Lung (tissue), 12 donors: ENCODE results near the gene TMEM272. TPM values are rescaled to one million over a fixed set of nuclear protein-coding genes. Genes with fewer than 3 reads are reported as not detected.

ENCODE experiments used
- ATAC-seq: fragments of 200-7000 bp; cut with Tn5 transposase; one replicate; pipeline ENCODE4 v1.9.1; 2020; ENCODE audit warnings: moderate number of reproducible peaks; ENCODE audit not compliant: insufficient read depth, low FRiP score
- DNase-seq, 3 donors: peaks; one replicate each; pipeline ENCODE4 v3.0.0-alpha.2; 2013 to 2017
- H3K27ac ChIP-seq, 2 donors: one replicate each; pipeline ENCODE4 v1.5.1; 2013; ENCODE audit warnings: mild to moderate bottlenecking in 2 of 2, moderate library complexity in 2 of 2, control low read depth in 1 of 2, inconsistent platforms in 1 of 2, low read depth in 1 of 2, low read length in 1 of 2
- H3K27me3 ChIP-seq, 3 donors: one replicate each; pipeline ENCODE4 v1.5.1; 2013; ENCODE audit warnings: low read length in 2 of 3; ENCODE audit not compliant: control insufficient read depth in 3 of 3, insufficient read depth in 3 of 3
- H3K36me3 ChIP-seq, 4 donors: one replicate each; pipeline ENCODE4 v1.5.1; 2013; ENCODE audit warnings: low read length in 4 of 4, mild to moderate bottlenecking in 1 of 4, moderate library complexity in 1 of 4; ENCODE audit not compliant: control insufficient read depth in 4 of 4, insufficient read depth in 4 of 4
- H3K4me1 ChIP-seq, 5 donors: one replicate each; pipeline ENCODE4 v1.5.1; 2013; ENCODE audit warnings: low read length in 5 of 5, mild to moderate bottlenecking in 2 of 5, moderate library complexity in 1 of 5; ENCODE audit not compliant: control insufficient read depth in 5 of 5, insufficient read depth in 5 of 5
- H3K4me3 ChIP-seq: one replicate; pipeline ENCODE4 v1.5.1; 2013; ENCODE audit warnings: mild to moderate bottlenecking, control low read depth, moderate library complexity
- H3K9ac ChIP-seq, 2 donors: one replicate each; pipeline ENCODE4 v1.5.1; 2013; ENCODE audit warnings: low read length in 2 of 2, control low read depth in 1 of 2; ENCODE audit not compliant: insufficient read depth in 1 of 2
- H3K9me3 ChIP-seq, 4 donors: one replicate each; pipeline ENCODE4 v1.5.1; 2013; ENCODE audit warnings: low read length in 3 of 4, mild to moderate bottlenecking in 1 of 4, moderate library complexity in 1 of 4; ENCODE audit not compliant: control insufficient read depth in 4 of 4, insufficient read depth in 3 of 4
- WGBS, 2 donors: extraction: QIAGEN DNeasy Blood & Tissue Kit; methylation state at CpG; one replicate each; pipeline ENCODE4 v1.1.7; 2013; 5-methylcytosine and 5-hydroxymethylcytosine counted together
- polyA plus RNA-seq, 2 donors: library from polyadenylated mRNA; stranded (reverse); fragments of 200-250 nt; gene quantifications; one replicate each; pipeline ENCODE4 v1.2.1, GENCODE V29; 2013
- total RNA-seq, 2 donors: library from RNA; depleted of rRNA in 1 of 2; stranded (reverse); fragments of >200 nt in 1 of 2; gene quantifications; one replicate each; pipeline ENCODE4 v1.2.1, GENCODE V29; 2014 to 2021
- TF ChIP-seq, protein P1 (sequence below): IDR thresholded peaks from 2 replicates; pipeline ENCODE4 v1.5.1; 2012; ENCODE audit warnings: mild to moderate bottlenecking; ENCODE audit errors: control extremely low read depth, extremely low read depth
- donor health status: control.
- donor health status: control.
- donor health status: Bipolar disorder and iron deficiency.
- donor health status: healthy.
- donor health status: DM: yes; HTN: yes; CAD: no.

Gene TMEM272
- total and polyA plus RNA-seq, 4 donors = 0.08 to 0.55 (median 0.09) TPM

DNA sequence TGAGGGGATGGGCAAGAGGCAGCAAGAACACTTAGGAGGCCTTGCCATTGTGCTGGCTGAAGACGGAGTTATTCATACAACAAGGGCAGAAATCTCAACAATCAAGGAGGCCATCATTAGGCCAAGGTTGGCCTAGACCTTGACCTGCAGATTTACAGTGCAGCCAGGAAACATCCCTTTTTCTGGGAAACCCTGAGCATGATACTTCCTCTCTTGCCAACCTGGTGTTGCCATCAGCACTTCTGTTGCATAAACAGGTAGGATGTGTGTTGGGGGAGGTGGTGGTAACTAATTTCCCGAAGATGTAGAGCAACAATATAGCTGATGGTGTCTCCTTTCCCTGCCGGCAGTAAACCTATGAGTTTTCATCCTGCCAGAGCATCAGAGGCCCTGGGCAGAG is 8.0 kb downstream of the TMEM272 start:
- DNase-seq (no peak), ATAC-seq (no peak)
- Histone ChIP-seq H3K9me3 (no peaks in the 10 kb centered on the region), H3K4me3 (no peak overlapping the region), H3K9ac (no peak overlapping the region), H3K27me3 (no peaks in the 10 kb centered on the region), H3K27ac (no peak overlapping the region), H3K4me1 (peaks cover 0 to under 1% (median 0%) of the 10 kb centered on the region in 5 donors), H3K36me3 (no peaks in the 10 kb centered on the region)
- TF ChIP-seq, protein P1, sequence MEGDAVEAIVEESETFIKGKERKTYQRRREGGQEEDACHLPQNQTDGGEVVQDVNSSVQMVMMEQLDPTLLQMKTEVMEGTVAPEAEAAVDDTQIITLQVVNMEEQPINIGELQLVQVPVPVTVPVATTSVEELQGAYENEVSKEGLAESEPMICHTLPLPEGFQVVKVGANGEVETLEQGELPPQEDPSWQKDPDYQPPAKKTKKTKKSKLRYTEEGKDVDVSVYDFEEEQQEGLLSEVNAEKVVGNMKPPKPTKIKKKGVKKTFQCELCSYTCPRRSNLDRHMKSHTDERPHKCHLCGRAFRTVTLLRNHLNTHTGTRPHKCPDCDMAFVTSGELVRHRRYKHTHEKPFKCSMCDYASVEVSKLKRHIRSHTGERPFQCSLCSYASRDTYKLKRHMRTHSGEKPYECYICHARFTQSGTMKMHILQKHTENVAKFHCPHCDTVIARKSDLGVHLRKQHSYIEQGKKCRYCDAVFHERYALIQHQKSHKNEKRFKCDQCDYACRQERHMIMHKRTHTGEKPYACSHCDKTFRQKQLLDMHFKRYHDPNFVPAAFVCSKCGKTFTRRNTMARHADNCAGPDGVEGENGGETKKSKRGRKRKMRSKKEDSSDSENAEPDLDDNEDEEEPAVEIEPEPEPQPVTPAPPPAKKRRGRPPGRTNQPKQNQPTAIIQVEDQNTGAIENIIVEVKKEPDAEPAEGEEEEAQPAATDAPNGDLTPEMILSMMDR = no peak
- 59 to 84% methylated on average over 3 of the region's 3 CpGs for WGBS, 2 donors

DNA sequence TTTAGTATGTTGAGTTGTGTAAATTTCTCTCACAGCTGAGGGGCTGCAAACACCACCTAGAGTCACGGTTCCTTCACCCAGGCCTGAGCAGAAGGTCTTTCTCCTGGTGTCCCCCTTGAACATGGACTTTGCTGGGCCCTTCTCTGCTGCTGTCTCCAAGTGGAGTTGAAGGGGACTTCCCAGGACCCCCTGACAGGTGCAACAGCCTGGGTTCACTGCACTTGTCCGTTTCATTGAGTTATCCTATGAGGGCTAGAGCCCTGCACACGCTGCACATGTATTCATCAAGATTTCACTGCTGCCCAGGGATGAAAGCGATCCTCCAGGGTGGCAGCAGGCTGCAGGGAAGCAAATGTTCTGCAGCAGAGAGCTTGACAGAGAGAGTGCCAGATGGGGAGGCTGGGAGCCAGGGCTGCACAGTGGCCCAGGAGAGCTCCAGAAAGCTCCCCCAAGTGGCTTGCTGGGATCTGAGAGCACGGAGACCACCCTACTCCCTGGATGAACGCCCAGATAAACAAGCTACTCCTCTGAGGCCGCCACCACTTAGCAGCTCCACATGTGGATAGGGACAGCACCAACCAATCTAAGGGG is 10.3 kb downstream of the TMEM272 start:
- TF ChIP-seq, protein P1 = no peak
- ATAC-seq (no peak), DNase-seq (peak; percentile 62 to 82 (median 67))
- H3K4me3 ChIP-seq = no peak overlapping the region
- no peaks in the 10 kb centered on the region for H3K9me3 ChIP-seq
- no peaks in the 10 kb centered on the region for H3K36me3 ChIP-seq
- no peak overlapping the region for H3K27ac ChIP-seq
- no peaks in the 10 kb centered on the region for H3K27me3 ChIP-seq
- H3K9ac ChIP-seq = no peak overlapping the region
- 73 to 76% methylated on average over 7 of the region's 7 CpGs for WGBS, 2 donors
- peaks cover 0 to 1% (median 0%) of the 10 kb centered on the region in 5 donors for H3K4me1 ChIP-seq

DNA sequence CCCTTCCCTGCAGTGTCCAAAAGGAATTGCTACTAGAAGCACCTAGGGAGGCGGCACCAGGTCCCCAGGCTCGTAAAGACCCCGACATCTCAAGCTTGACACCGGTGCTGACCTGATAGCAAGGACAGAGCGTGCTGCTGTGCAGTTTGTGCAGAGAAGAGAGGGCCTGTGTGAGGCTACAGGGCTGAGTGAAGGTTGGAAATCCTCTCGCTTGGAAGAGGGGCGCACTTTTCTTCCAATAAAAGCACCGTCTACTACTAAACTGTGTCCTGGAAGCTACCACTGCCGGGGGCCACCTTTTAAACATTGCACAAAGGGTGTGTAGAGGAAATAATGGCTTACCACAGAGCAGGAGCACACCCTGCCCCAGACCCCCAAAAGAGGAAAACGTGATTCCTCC is 11.0 kb downstream of the TMEM272 start:
- Histone ChIP-seq H3K9ac (no peak overlapping the region), H3K4me3 (no peak overlapping the region), H3K27ac (no peak overlapping the region), H3K9me3 (no peaks in the 10 kb centered on the region), H3K4me1 (peaks cover 0 to 1% (median 0%) of the 10 kb centered on the region in 5 donors), H3K36me3 (no peaks in the 10 kb centered on the region), H3K27me3 (no peaks in the 10 kb centered on the region)
- TF ChIP-seq, protein P1 = no peak
- DNase-seq (no peak), ATAC-seq (no peak)
- 69 to 77% methylated on average over 10 of the region's 10 CpGs for WGBS, 2 donors
